K562 (cell line): ENCODE measurements around the gene MVD. TPM values are rescaled to one million over a fixed set of nuclear protein-coding genes. Genes with fewer than 3 reads are reported as not detected.

ENCODE experiments used
- ATAC-seq: fragments of 200-7000 bp; cut with Tn5 transposase; 3 replicates; pipeline ENCODE4 v1.9.1; 2020; ENCODE audit warnings: moderate library complexity
- BruUV-seq: library from RNA; stranded (reverse); fragments of 400-500 nt; replicated peaks from 2 replicates; lab custom pipeline; 2021; lab: Mats Ljungman, UMichigan
- CTCF ChIA-PET: fragments of 300-600 bp; formaldehyde crosslinking; extraction: SDS; loops from one replicate; lab custom pipeline; 2021; ENCODE audit warnings: low intra/inter-chr PET ratio; lab: Yijun Ruan, JAX
- POLR2A ChIA-PET: fragments of 300-600, 350-650 bp; sonication (Branson Sonifier 250); formaldehyde crosslinking; extraction: SDS; loops from one replicate; lab custom pipeline; 2021; ENCODE audit warnings: antibody characterized with exemption, inconsistent platforms; lab: Yijun Ruan, JAX
- DNase-seq, 4 experiments: peaks; one replicate each; pipeline versions ENCODE4 v3.0.0 to v3.0.0-alpha.2; 2011 to 2018; ENCODE audit warnings: low spot score in 3 of 4, mixed read lengths in 3 of 4; ENCODE audit errors: extremely low read depth in 1 of 4
- FAIRE-seq: peaks from 2 replicates; lab custom pipeline; 2011; peaks lifted over from hg19 to GRCh38; lab: Jason Lieb, UNC
- H2AFZ ChIP-seq: 2 replicates; pipeline ENCODE4 v1.6.0; 2011; ENCODE audit warnings: low read depth, low read length, control low read depth, inconsistent platforms
- H3K27ac ChIP-seq: fragments of 200-600 bp; 3 replicates; pipeline ENCODE4 v1.8.0; 2011; ENCODE audit warnings: low read depth, mild to moderate bottlenecking, control low read depth, inconsistent platforms, low read length, moderate library complexity, mixed read lengths; ENCODE audit errors: extremely low read depth
- H3K27me3 ChIP-seq, 2 experiments: fragments of 300-600 bp in 1 of 2; 2 replicates in 1 of 2; 3 replicates in 1 of 2; pipeline versions ENCODE4 v1.6.0 to v1.8.0; 2011; ENCODE audit warnings: inconsistent platforms in 2 of 2, low read length in 2 of 2, mild to moderate bottlenecking in 1 of 2, mixed read lengths in 1 of 2, moderate library complexity in 1 of 2; ENCODE audit not compliant: control insufficient read depth in 2 of 2, insufficient read depth in 2 of 2
- H3K36me3 ChIP-seq: fragments of 300-600 bp; 3 replicates; pipeline ENCODE4 v1.8.0; 2011; ENCODE audit warnings: mild to moderate bottlenecking, low read length, inconsistent platforms; ENCODE audit not compliant: control insufficient read depth, insufficient read depth
- H3K4me1 ChIP-seq, 2 experiments: fragments of 200-600 bp in 1 of 2; replicated peaks in 1 of 2; 2 replicates in 1 of 2; 3 replicates in 1 of 2; pipeline versions ENCODE4 v1.5.1 to v1.8.0; 2011; ENCODE audit warnings: inconsistent platforms in 2 of 2, low read length in 2 of 2, mild to moderate bottlenecking in 1 of 2, mixed read lengths in 1 of 2, moderate library complexity in 1 of 2; ENCODE audit not compliant: control insufficient read depth in 2 of 2, insufficient read depth in 2 of 2
- H3K4me2 ChIP-seq: 2 replicates; pipeline ENCODE4 v1.6.1; 2011; ENCODE audit warnings: low read length, control low read depth, inconsistent platforms, mixed read lengths; ENCODE audit not compliant: insufficient read depth
- H3K4me3 ChIP-seq: fragments of 200-600 bp; sonication (generic), shearing (Covaris generic); 2 replicates; pipeline ENCODE4 v1.5.1; 2016; ENCODE audit warnings: control low read depth, inconsistent platforms
- H3K79me2 ChIP-seq: fragments of 200-600 bp; 3 replicates; pipeline ENCODE4 v1.8.0; 2011; ENCODE audit warnings: low read length, inconsistent platforms; ENCODE audit not compliant: control insufficient read depth, insufficient read depth
- H3K9ac ChIP-seq, 2 experiments: 2 replicates each; pipeline versions ENCODE4 v1.6.0 to v1.6.1; 2011; ENCODE audit warnings: low read depth in 2 of 2, low read length in 2 of 2, control low read depth in 1 of 2, inconsistent platforms in 1 of 2, mild to moderate bottlenecking in 1 of 2, mixed read lengths in 1 of 2; ENCODE audit not compliant: insufficient read depth in 1 of 2
- H3K9me1 ChIP-seq: one replicate; pipeline ENCODE4 v1.6.0; 2011; ENCODE audit warnings: inconsistent platforms, mild to moderate bottlenecking, low read length, moderate library complexity; ENCODE audit not compliant: control insufficient read depth, insufficient read depth
- H3K9me3 ChIP-seq: replicated peaks from 2 replicates; pipeline ENCODE4 v1.5.1; 2011; ENCODE audit warnings: low read depth, low read length, inconsistent platforms; ENCODE audit not compliant: control insufficient read depth, insufficient read depth
- H4K20me1 ChIP-seq: replicated peaks from 2 replicates; pipeline ENCODE4 v1.6.1; 2011; ENCODE audit warnings: low read length, inconsistent platforms, mixed read lengths; ENCODE audit not compliant: control insufficient read depth, insufficient read depth
- ASH1L ChIP-seq: fragments of 450-650 bp; IDR thresholded peaks from 2 replicates; pipeline ENCODE4 v1.6.1; 2018; ENCODE audit warnings: borderline replicate concordance, mild to moderate bottlenecking, low read depth; ENCODE audit not compliant: partially characterized antibody
- ATF4 ChIP-seq: fragments of 450-650 bp; formaldehyde crosslinking; IDR thresholded peaks from 2 replicates; pipeline ENCODE4 v1.4.0; 2022; ENCODE audit warnings: mild to moderate bottlenecking, moderate library complexity
- BMI1 ChIP-seq: fragments of 150-350 bp; IDR thresholded peaks from 2 replicates; pipeline ENCODE4 v1.6.1; 2014; ENCODE audit warnings: low read length
- CBX1 ChIP-seq: sonication (generic); IDR thresholded peaks from 2 replicates; pipeline ENCODE4 v1.6.1; 2016; ENCODE audit warnings: antibody characterized with exemption, low read depth, mild to moderate bottlenecking
- GATAD2A ChIP-seq: fragments of 450-650 bp; IDR thresholded peaks from 2 replicates; pipeline ENCODE4 v1.6.1; 2017
- KLF10 ChIP-seq: fragments of 250-450 bp; sonication (Bioruptor Pico); IDR thresholded peaks from 2 replicates; pipeline ENCODE4 v1.6.1; 2021; ENCODE audit warnings: matching md5 sums
- MCM7 ChIP-seq, 2 experiments: fragments of 450-650 bp; IDR thresholded peaks; 2 replicates each; pipeline ENCODE4 v1.6.1; 2016 to 2018
- MECOM ChIP-seq: fragments of 250-450 bp; sonication (Bioruptor Pico); IDR thresholded peaks from 2 replicates; pipeline ENCODE4 v1.8.0; 2022; ENCODE audit warnings: inconsistent platforms
- NR1H2 ChIP-seq: sonication (generic); formaldehyde crosslinking; IDR thresholded peaks from 2 replicates; pipeline ENCODE4 v1.4.0; 2020; ENCODE audit warnings: mild to moderate bottlenecking, missing genetic modification reagents
- PHF21A ChIP-seq: fragments of 450-650 bp; IDR thresholded peaks from 2 replicates; pipeline ENCODE4 v1.6.1; 2017; ENCODE audit warnings: low read depth, borderline replicate concordance
- PML ChIP-seq: IDR thresholded peaks from 2 replicates; pipeline ENCODE4 v1.6.1; 2012; ENCODE audit warnings: low read length, inconsistent platforms
- POU5F1 ChIP-seq: fragments of 150-350 bp; IDR thresholded peaks from 2 replicates; pipeline ENCODE4 v1.6.1; 2014; ENCODE audit warnings: borderline replicate concordance, low read length, low read depth, mild to moderate bottlenecking; ENCODE audit not compliant: partially characterized antibody
- SMARCC2 ChIP-seq: fragments of 450-650 bp; IDR thresholded peaks from 2 replicates; pipeline ENCODE4 v1.6.1; 2017; ENCODE audit warnings: antibody characterized with exemption, moderate library complexity, mild to moderate bottlenecking, low read depth
- YBX1 ChIP-seq: fragments of 450-650 bp; IDR thresholded peaks from 2 replicates; pipeline ENCODE4 v1.7.1; 2016; ENCODE audit warnings: mild to moderate bottlenecking
- ZNF253 ChIP-seq: fragments of 250-450 bp; sonication (Bioruptor Pico); conservative IDR thresholded peaks from 2 replicates; pipeline ENCODE4 v1.6.1; 2021; ENCODE audit warnings: mild to moderate bottlenecking
- ZNF589 ChIP-seq: fragments of 200-800 bp; sonication (Bioruptor generic); IDR thresholded peaks from 2 replicates; pipeline ENCODE4 v1.6.1; 2016; ENCODE audit warnings: low read depth, missing genetic modification characterization, missing compliant biosample characterization
- WGBS: fragments of 100-300 bp; shearing (Covaris generic); methylation state at CpG from one replicate; pipeline ENCODE4 v1.1.6; 2016; ENCODE audit warnings: low coverage, mixed read lengths; ENCODE audit not compliant: insufficient coverage; ENCODE audit errors: missing lambda C conversion rate; 5-methylcytosine and 5-hydroxymethylcytosine counted together
- in situ Hi-C: fragments of 300-500 bp; cut with MboI; formaldehyde crosslinking; loops from 4 replicates; pipeline ENCODE4 v1.15.0; 2018; ENCODE audit warnings: inconsistent platforms, mixed read lengths
- intact Hi-C: fragments of 100-400 bp; cut with micrococcal nuclease; formaldehyde crosslinking; loops from 2 replicates; pipeline ENCODE4 v1.14.2; 2022
- polyA plus RNA-seq, 8 experiments: library from polyadenylated mRNA; depleted of rRNA in 4 of 8; stranded (reverse) in 5 of 8; unstranded in 3 of 8; fragments of >200 nt; fragmentation: Nextera tagmentation in 2 of 8; fragmentation: Illumina TruSeq in 1 of 8; extraction: Ambion mirVana in 2 of 8; extraction: Trizol in 1 of 8; gene quantifications; 2 replicates each; pipeline versions ENCODE4 v1.2.1 to v1.2.3, GENCODE V29; 2011 to 2014; ENCODE audit warnings: inconsistent platforms in 1 of 8, missing spikeins in 1 of 8
- total RNA-seq, 7 experiments: library from RNA; depleted of rRNA in 6 of 7; stranded (reverse); fragments of >200 nt in 6 of 7; fragmentation: Illumina TruSeq in 2 of 7; extraction: Trizol in 2 of 7; gene quantifications; 2 replicates each; pipeline versions ENCODE4 v1.2.1 to v1.2.3, GENCODE V29; 2011 to 2021; ENCODE audit warnings: low replicate concordance in 1 of 7
- TF ChIP-seq, protein P1 (sequence below): fragments of 250-450 bp; sonication (Bioruptor Pico); IDR thresholded peaks from 2 replicates; pipeline ENCODE4 v1.4.0; 2020; ENCODE audit warnings: mild to moderate bottlenecking, moderate library complexity, borderline replicate concordance
- TF ChIP-seq, protein P2 (sequence below): sonication (generic); formaldehyde crosslinking; IDR thresholded peaks from 2 replicates; pipeline ENCODE4 v1.8.1; 2022; ENCODE audit warnings: missing genetic modification reagents

The MVD gene
- total and polyA plus RNA-seq, 9 of the 15 experiments (the other 6 are each of a cell fraction or from before 2014, with no cell fraction given): 12.2 to 141 (median 45.3) TPM

DNA sequence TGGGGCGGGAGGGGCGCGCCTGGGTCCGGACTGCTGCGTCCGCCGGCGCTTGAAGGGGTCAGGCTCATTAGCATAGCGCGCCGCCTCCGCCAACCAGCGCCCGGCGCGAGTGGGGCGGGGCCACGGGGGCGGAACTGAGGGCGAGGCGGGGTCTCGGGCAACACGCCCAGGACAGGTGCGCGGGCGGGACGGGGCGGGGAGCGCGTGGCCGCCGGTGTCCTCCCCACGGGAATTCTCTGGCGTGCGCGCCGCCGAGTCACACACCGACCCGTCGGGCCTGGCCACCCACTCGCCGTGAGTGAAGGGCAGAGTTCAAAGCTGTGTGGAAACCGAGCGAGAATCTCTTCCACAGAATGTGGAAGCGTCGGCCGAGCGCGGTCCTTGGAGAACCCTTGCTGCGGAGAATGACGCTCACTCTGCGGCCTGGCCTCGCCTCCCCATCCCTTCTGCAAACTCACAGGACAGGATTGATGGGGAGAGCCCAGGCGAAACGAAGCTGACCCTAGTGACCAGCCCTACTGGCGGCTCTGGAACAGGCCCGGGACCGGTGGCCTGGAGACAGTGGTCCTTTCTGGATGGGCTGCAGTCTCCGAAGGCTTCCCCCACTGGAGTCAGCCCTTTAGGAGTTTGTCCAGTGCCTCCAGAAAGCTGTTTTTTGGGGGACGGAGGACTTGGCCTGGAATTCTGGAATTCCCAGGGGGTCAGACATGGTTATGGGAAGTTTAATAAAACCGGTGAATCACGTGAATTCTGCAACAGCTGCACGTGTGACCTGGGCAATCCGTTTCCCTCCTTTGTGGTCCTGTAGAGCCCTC is 23.8 kb upstream of the MVD start, which contains the start of gene SNAI3:
TSS of gene SNAI3 (minus strand) at position 69 of the 815 bp plus-strand sequence. CDS start 101 bp downstream, outside the sequence.
- H3K4me3 ChIP-seq: peak within 1 kb of the TSS; percentile 60
- in situ Hi-C loops: no loop called here
- TSS peak; percentile 99 for BruUV-seq
- CTCF ChIA-PET: no interaction called here
- no peaks in the 10 kb centered on the region; the same call in 2 of the 3 replicates for H3K79me2 ChIP-seq
- WGBS: 8% methylated on average over 26 of the region's 65 CpGs
- H3K9ac ChIP-seq: peak within 1 kb of the TSS; percentile 44 to 90; a peak in 3 of 4 replicates
- no peaks in the 10 kb centered on the region for H3K9me1 ChIP-seq
- FAIRE-seq (peak; percentile 76), ATAC-seq (peak; percentile 94), DNase-seq (peak; percentile 97 to 98 (median 98))
- H3K4me2 ChIP-seq: peak within 1 kb of the TSS; percentile 75
- H3K4me1 ChIP-seq: peaks cover 38 to 75% of the 10 kb centered on the region in 2 experiments
- intact Hi-C loops: loop anchor here (2.0 to 5.0 kb wide), 3 partner anchors 24 to 86 kb away; partner anchors contain the start of gene MVD
- H3K36me3 ChIP-seq: no peaks in the 10 kb centered on the region
- H3K9me3 ChIP-seq: no peaks in the 10 kb centered on the region
- POLR2A ChIA-PET: interaction anchor here (0.6 to 2.1 kb wide), 11 partner anchors 17 to 141 kb away, joined by 3 to 9 read pairs (median 5); partner anchors contain the start of genes MVD and ZC3H18
- H2AFZ ChIP-seq: peak within 1 kb of the TSS; percentile 88
- H4K20me1 ChIP-seq: no peaks in the 10 kb centered on the region; the same call in 1 of the 2 replicates
- H3K27me3 ChIP-seq: no peaks in the 10 kb centered on the region
- H3K27ac ChIP-seq: peak within 1 kb of the TSS; percentile 44; the same call in 2 of the 3 replicates
- no peak for TF ChIP-seq MECOM
- TF ChIP-seq POU5F1: no peak
- TF ChIP-seq PML: peak; percentile 47; the same call in 1 of the 2 replicates
- TF ChIP-seq ZNF589 (CRISPR knock-in tag): no peak
- peak; percentile 68; the same call in 1 of the 2 replicates for TF ChIP-seq CBX1
- TF ChIP-seq NR1H2: no peak
- TF ChIP-seq, protein P1, sequence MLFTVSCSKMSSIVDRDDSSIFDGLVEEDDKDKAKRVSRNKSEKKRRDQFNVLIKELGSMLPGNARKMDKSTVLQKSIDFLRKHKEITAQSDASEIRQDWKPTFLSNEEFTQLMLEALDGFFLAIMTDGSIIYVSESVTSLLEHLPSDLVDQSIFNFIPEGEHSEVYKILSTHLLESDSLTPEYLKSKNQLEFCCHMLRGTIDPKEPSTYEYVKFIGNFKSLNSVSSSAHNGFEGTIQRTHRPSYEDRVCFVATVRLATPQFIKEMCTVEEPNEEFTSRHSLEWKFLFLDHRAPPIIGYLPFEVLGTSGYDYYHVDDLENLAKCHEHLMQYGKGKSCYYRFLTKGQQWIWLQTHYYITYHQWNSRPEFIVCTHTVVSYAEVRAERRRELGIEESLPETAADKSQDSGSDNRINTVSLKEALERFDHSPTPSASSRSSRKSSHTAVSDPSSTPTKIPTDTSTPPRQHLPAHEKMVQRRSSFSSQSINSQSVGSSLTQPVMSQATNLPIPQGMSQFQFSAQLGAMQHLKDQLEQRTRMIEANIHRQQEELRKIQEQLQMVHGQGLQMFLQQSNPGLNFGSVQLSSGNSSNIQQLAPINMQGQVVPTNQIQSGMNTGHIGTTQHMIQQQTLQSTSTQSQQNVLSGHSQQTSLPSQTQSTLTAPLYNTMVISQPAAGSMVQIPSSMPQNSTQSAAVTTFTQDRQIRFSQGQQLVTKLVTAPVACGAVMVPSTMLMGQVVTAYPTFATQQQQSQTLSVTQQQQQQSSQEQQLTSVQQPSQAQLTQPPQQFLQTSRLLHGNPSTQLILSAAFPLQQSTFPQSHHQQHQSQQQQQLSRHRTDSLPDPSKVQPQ (CRISPR knock-in tag): no peak
- TF ChIP-seq, protein P2, sequence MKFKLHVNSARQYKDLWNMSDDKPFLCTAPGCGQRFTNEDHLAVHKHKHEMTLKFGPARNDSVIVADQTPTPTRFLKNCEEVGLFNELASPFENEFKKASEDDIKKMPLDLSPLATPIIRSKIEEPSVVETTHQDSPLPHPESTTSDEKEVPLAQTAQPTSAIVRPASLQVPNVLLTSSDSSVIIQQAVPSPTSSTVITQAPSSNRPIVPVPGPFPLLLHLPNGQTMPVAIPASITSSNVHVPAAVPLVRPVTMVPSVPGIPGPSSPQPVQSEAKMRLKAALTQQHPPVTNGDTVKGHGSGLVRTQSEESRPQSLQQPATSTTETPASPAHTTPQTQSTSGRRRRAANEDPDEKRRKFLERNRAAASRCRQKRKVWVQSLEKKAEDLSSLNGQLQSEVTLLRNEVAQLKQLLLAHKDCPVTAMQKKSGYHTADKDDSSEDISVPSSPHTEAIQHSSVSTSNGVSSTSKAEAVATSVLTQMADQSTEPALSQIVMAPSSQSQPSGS (CRISPR knock-in tag): no peak
- no peak for TF ChIP-seq SMARCC2
- TF ChIP-seq BMI1: no peak
- no peak for TF ChIP-seq ASH1L
- TF ChIP-seq KLF10: no peak
- TF ChIP-seq ZNF253 (CRISPR knock-in tag): no peak
- TF ChIP-seq YBX1: no peak
- no peak for TF ChIP-seq MCM7 (IDR thresholded peaks at IDR 0.05)
- no peak for TF ChIP-seq PHF21A
- TF ChIP-seq ATF4 (CRISPR knock-in tag): no peak
- peak; percentile 31; the same call in 1 of the 2 replicates for TF ChIP-seq GATAD2A
